H1 (cell line): Measurements from ENCODE around the gene NOP16. TPM values are rescaled to one million over a fixed set of nuclear protein-coding genes. Genes with fewer than 3 reads are reported as not detected.
A peak's percentile ranks its signal among the peaks of the same experiment; 100 is the strongest.

Experiments
- CTCF ChIA-PET: fragments of 300-600 bp; sonication (Branson Sonifier 250); formaldehyde crosslinking; loops from one replicate; lab custom pipeline; 2021; ENCODE audit not compliant: partially characterized antibody; lab: Charles Lee
- POLR2A ChIA-PET: fragments of 300-600 bp; sonication (Branson Sonifier 250); formaldehyde crosslinking; loops from one replicate; lab custom pipeline; 2021; ENCODE audit warnings: inconsistent platforms; ENCODE audit not compliant: partially characterized antibody; lab: Charles Lee
- DNase-seq, 2 experiments: peaks; one replicate each; pipeline versions ENCODE4 v3.0.0 to v3.0.0-alpha.2; 2010 to 2022; ENCODE audit warnings: low spot score in 2 of 2, low read depth in 1 of 2, mixed read lengths in 1 of 2
- FAIRE-seq: peaks from 2 replicates; lab custom pipeline; 2011; peaks lifted over from hg19 to GRCh38; lab: Jason Lieb, UNC
- H2AFZ ChIP-seq: 2 replicates; pipeline ENCODE4 v1.8.1; 2012; ENCODE audit warnings: low read length, inconsistent platforms
- H2AK5ac ChIP-seq: 2 replicates; pipeline ENCODE4 v1.6.1; 2013; ENCODE audit warnings: low read depth, low read length
- H2BK120ac ChIP-seq: replicated peaks from 2 replicates; pipeline ENCODE3; 2013; ENCODE audit warnings: low read depth, low read length, inconsistent platforms
- H2BK12ac ChIP-seq: 2 replicates; pipeline ENCODE4 v1.6.1; 2013; ENCODE audit warnings: low read depth, low read length
- H2BK15ac ChIP-seq: 2 replicates; pipeline ENCODE4 v1.6.1; 2013; ENCODE audit warnings: low read length
- H2BK20ac ChIP-seq: 2 replicates; pipeline ENCODE4 v1.6.1; 2013; ENCODE audit warnings: low read length
- H2BK5ac ChIP-seq: 2 replicates; pipeline ENCODE4 v1.6.1; 2013; ENCODE audit warnings: low read depth, low read length
- H3K14ac ChIP-seq: 2 replicates; pipeline ENCODE4 v1.6.1; 2013; ENCODE audit warnings: inconsistent platforms; ENCODE audit not compliant: insufficient read length
- H3K18ac ChIP-seq: 2 replicates; pipeline ENCODE4 v1.6.1; 2013; ENCODE audit warnings: low read length; ENCODE audit errors: extremely low read depth
- H3K23ac ChIP-seq: 2 replicates; pipeline ENCODE4 v1.6.1; 2013; ENCODE audit warnings: inconsistent platforms; ENCODE audit not compliant: insufficient read length
- H3K23me2 ChIP-seq: 2 replicates; pipeline ENCODE4 v1.6.1; 2013; ENCODE audit warnings: low read depth, low read length
- H3K27ac ChIP-seq: 2 replicates; pipeline ENCODE4 v1.6.1; 2011; ENCODE audit warnings: low read depth, low read length, inconsistent platforms
- H3K27me3 ChIP-seq, 4 experiments: replicated peaks in 1 of 4; 1 replicate in 1 of 4; 2 replicates in 3 of 4; pipeline versions ENCODE4 v1.6.1 to v1.8.1; 2011 to 2013; ENCODE audit warnings: low read length in 3 of 4, mild to moderate bottlenecking in 3 of 4, inconsistent platforms in 2 of 4, mixed read lengths in 2 of 4, moderate library complexity in 1 of 4; ENCODE audit not compliant: control insufficient read depth in 3 of 4, insufficient read depth in 3 of 4; ENCODE audit errors: extremely low read depth in 1 of 4
- H3K36me3 ChIP-seq, 4 experiments: 2 replicates each; pipeline versions ENCODE4 v1.6.1 to v1.8.1; 2011 to 2013; ENCODE audit warnings: mild to moderate bottlenecking in 4 of 4, low read length in 3 of 4, moderate library complexity in 2 of 4, control low read depth in 1 of 4, inconsistent platforms in 1 of 4; ENCODE audit not compliant: insufficient read depth in 4 of 4, control insufficient read depth in 2 of 4
- H3K4ac ChIP-seq: replicated peaks from 2 replicates; pipeline ENCODE3; 2013; ENCODE audit warnings: low read length, low read depth, mixed read lengths, inconsistent platforms; ENCODE audit not compliant: insufficient read length
- H3K4me1 ChIP-seq, 4 experiments: replicated peaks in 1 of 4; 1 replicate in 1 of 4; 2 replicates in 3 of 4; pipeline versions ENCODE4 v1.6.1 to v1.8.1; 2011 to 2013; ENCODE audit warnings: low read length in 3 of 4, inconsistent platforms in 2 of 4, mixed read lengths in 1 of 4; ENCODE audit not compliant: insufficient read depth in 4 of 4, control insufficient read depth in 3 of 4
- H3K4me2 ChIP-seq, 2 experiments: 2 replicates each; pipeline versions ENCODE4 v1.6.1 to v1.8.1; 2011 to 2013; ENCODE audit warnings: low read depth in 2 of 2, low read length in 2 of 2, control low read depth in 1 of 2, inconsistent platforms in 1 of 2, mild to moderate bottlenecking in 1 of 2; ENCODE audit not compliant: insufficient read depth in 1 of 2
- H3K4me3 ChIP-seq, 4 experiments: fragments of 200-600, 300-600 bp in 1 of 4; sonication (generic), shearing (Covaris generic), sonication (Bioruptor Twin) in 1 of 4; 2 replicates each; pipeline versions ENCODE4 v1.5.1 to v1.8.1; 2011 to 2016; ENCODE audit warnings: low read length in 4 of 4, low read depth in 3 of 4, control low read depth in 2 of 4, inconsistent platforms in 2 of 4, mild to moderate bottlenecking in 2 of 4, mixed read lengths in 1 of 4, moderate library complexity in 1 of 4; ENCODE audit not compliant: insufficient read depth in 2 of 4; ENCODE audit errors: extremely low read depth in 1 of 4
- H3K56ac ChIP-seq: replicated peaks from 2 replicates; pipeline ENCODE3; 2013; ENCODE audit warnings: low read depth, mild to moderate bottlenecking, mixed read lengths, low read length, inconsistent platforms; ENCODE audit not compliant: insufficient read length
- H3K79me1 ChIP-seq: 2 replicates; pipeline ENCODE4 v1.6.1; 2013; ENCODE audit warnings: low read depth, low read length, control low read depth
- H3K79me2 ChIP-seq, 2 experiments: 2 replicates each; pipeline versions ENCODE4 v1.6.1 to v1.8.1; 2012 to 2013; ENCODE audit warnings: low read length in 2 of 2, mild to moderate bottlenecking in 2 of 2, inconsistent platforms in 1 of 2; ENCODE audit not compliant: insufficient read depth in 2 of 2, control insufficient read depth in 1 of 2
- H3K9ac ChIP-seq, 4 experiments: replicated peaks in 1 of 4; 1 replicate in 1 of 4; 2 replicates in 3 of 4; pipeline versions ENCODE4 v1.6.1 to v1.8.1; 2011 to 2013; ENCODE audit warnings: low read depth in 3 of 4, low read length in 3 of 4, control low read depth in 2 of 4, mild to moderate bottlenecking in 2 of 4, moderate library complexity in 2 of 4, inconsistent platforms in 1 of 4; ENCODE audit errors: extremely low read depth in 1 of 4
- H3K9me3 ChIP-seq, 2 experiments: 2 replicates each; pipeline versions ENCODE4 v1.6.1 to v1.8.1; 2012 to 2013; ENCODE audit warnings: mild to moderate bottlenecking in 2 of 2, moderate library complexity in 2 of 2, control low read depth in 1 of 2, inconsistent platforms in 1 of 2, low read depth in 1 of 2, low read length in 1 of 2, mixed read lengths in 1 of 2; ENCODE audit not compliant: insufficient read depth in 2 of 2
- H4K20me1 ChIP-seq, 2 experiments: replicated peaks in 1 of 2; 2 replicates each; pipeline versions ENCODE3 to v1.8.1; 2011 to 2013; ENCODE audit warnings: inconsistent platforms in 2 of 2, low read length in 2 of 2, mild to moderate bottlenecking in 1 of 2; ENCODE audit not compliant: insufficient read depth in 2 of 2, control insufficient read depth in 1 of 2
- H4K5ac ChIP-seq: 2 replicates; pipeline ENCODE4 v1.6.1; 2013; ENCODE audit warnings: low read length, low read depth, mixed read lengths, inconsistent platforms; ENCODE audit not compliant: insufficient read length
- H4K8ac ChIP-seq: 2 replicates; pipeline ENCODE4 v1.8.0; 2013; ENCODE audit warnings: mild to moderate bottlenecking, moderate library complexity, low read length, inconsistent platforms; ENCODE audit not compliant: insufficient read depth; ENCODE audit errors: extremely low read depth
- H4K91ac ChIP-seq: replicated peaks from 2 replicates; pipeline ENCODE3; 2013; ENCODE audit warnings: low read length, mixed read lengths, inconsistent platforms; ENCODE audit not compliant: insufficient read length
- BACH1 ChIP-seq: IDR thresholded peaks from 2 replicates; pipeline ENCODE4 v1.6.1; 2012; ENCODE audit warnings: low read length, improper control_type of control experiment
- BCL11A ChIP-seq, 2 experiments: IDR thresholded peaks; one replicate each; pipeline ENCODE4 v1.6.1; 2011; ENCODE audit warnings: low read depth in 2 of 2, low read length in 2 of 2, mild to moderate bottlenecking in 2 of 2
- CEBPB ChIP-seq: IDR thresholded peaks from 2 replicates; pipeline ENCODE4 v1.6.1; 2012; ENCODE audit warnings: low read depth, low read length
- KDM1A ChIP-seq: fragments of 200-600, 300-600 bp; sonication (generic); IDR thresholded peaks from 2 replicates; pipeline ENCODE4 v1.7.1; 2016; ENCODE audit warnings: mild to moderate bottlenecking, low read length, borderline replicate concordance
- NRF1 ChIP-seq: IDR thresholded peaks from 2 replicates; pipeline ENCODE4 v1.6.1; 2011; ENCODE audit warnings: mild to moderate bottlenecking, low read depth, low read length, improper control_type of control experiment
- PHF8 ChIP-seq: fragments of 200-600 bp; sonication (generic); conservative IDR thresholded peaks from 2 replicates; pipeline ENCODE4 v1.7.1; 2012; ENCODE audit warnings: low read depth, mild to moderate bottlenecking, inconsistent platforms, low read length, moderate library complexity
- POLR2A ChIP-seq, 2 experiments: IDR thresholded peaks; 1 replicate in 1 of 2; 2 replicates in 1 of 2; pipeline ENCODE4 v1.6.1; 2011; ENCODE audit warnings: low read depth in 2 of 2, low read length in 2 of 2, mild to moderate bottlenecking in 2 of 2; ENCODE audit errors: control extremely low read depth in 1 of 2
- POU5F1 ChIP-seq: IDR thresholded peaks from 2 replicates; pipeline ENCODE4 v1.6.1; 2011; ENCODE audit warnings: low read depth, mild to moderate bottlenecking, low read length, moderate library complexity
- RXRA ChIP-seq: IDR thresholded peaks from 2 replicates; pipeline ENCODE4 v1.6.1; 2011; ENCODE audit warnings: low read depth, mild to moderate bottlenecking, low read length, moderate library complexity; ENCODE audit not compliant: insufficient read depth
- SUZ12 ChIP-seq: fragments of 200-600 bp; sonication (generic); IDR thresholded peaks from 2 replicates; pipeline ENCODE4 v1.6.1; 2012; ENCODE audit warnings: mild to moderate bottlenecking, inconsistent platforms, low read length, moderate library complexity, mixed read lengths
- TCF12 ChIP-seq: IDR thresholded peaks from 2 replicates; pipeline ENCODE4 v1.6.1; 2011; ENCODE audit warnings: low read depth, mild to moderate bottlenecking, low read length
- TEAD4 ChIP-seq: IDR thresholded peaks from 2 replicates; pipeline ENCODE4 v1.6.1; 2012; ENCODE audit warnings: low read depth, low read length, inconsistent platforms, mixed read lengths
- WGBS, 2 experiments: shearing (Covaris generic) in 1 of 2; methylation state at CpG; one replicate each; pipeline versions ENCODE4 v1.1.6 to v1.1.7; 2013 to 2015; ENCODE audit warnings: low lambda C conversion rate in 2 of 2, mixed read lengths in 2 of 2, inconsistent platforms in 1 of 2, low coverage in 1 of 2, missing lambda C conversion rate in 1 of 2; ENCODE audit not compliant: insufficient replicate concordance in 2 of 2, insufficient coverage in 1 of 2, insufficient read length in 1 of 2; ENCODE audit errors: extremely low coverage in 1 of 2, missing lambda C conversion rate in 1 of 2; 5-methylcytosine and 5-hydroxymethylcytosine counted together
- polyA plus RNA-seq, 7 experiments: library from polyadenylated mRNA; depleted of rRNA in 3 of 7; stranded (reverse) in 5 of 7; unstranded in 2 of 7; fragments of >200 nt in 5 of 7; fragments of 200-250 nt in 2 of 7; gene quantifications; 1 replicate in 5 of 7; 2 replicates in 1 of 7; 4 replicates in 1 of 7; pipeline versions ENCODE4 v1.2.1 to v1.2.3, GENCODE V29; 2011 to 2013; ENCODE audit warnings: missing spikeins in 2 of 7, mixed read lengths in 2 of 7
- total RNA-seq: library from RNA; stranded (reverse); fragmentation: NEBNext Ultra II Directional; extraction: Animal tissue kit (Norgen Biotek cat#: 25700); gene quantifications from 2 replicates; pipeline ENCODE4 v1.2.1, GENCODE V29; 2021

Gene NOP16
- total and polyA plus RNA-seq, 2 of the 8 experiments (the other 6 are each of a cell fraction or from before 2014, with no cell fraction given): 46.9 to 65.2 TPM

- peak within 1 kb of the TSS; percentile 99 for H4K5ac ChIP-seq
- H3K79me2 ChIP-seq: peaks cover 5 to 31% of the 10 kb centered on the region in 2 experiments; a peak in 3 of 4 replicates
- H2AK5ac ChIP-seq: no peak within 1 kb of the TSS
- H3K23me2 ChIP-seq: peaks cover 19% of the 10 kb centered on the region
- H3K4me1 ChIP-seq: peaks cover 0 to 5% (median 3%) of the 10 kb centered on the region in 4 experiments; a peak in 4 of 7 replicates
- H4K91ac ChIP-seq: no peak within 1 kb of the TSS
- H2AFZ ChIP-seq: peak within 1 kb of the TSS; percentile 75; the same call in 1 of the 2 replicates
- ChIA-PET POLR2A (interaction anchor here (0.7 to 3.6 kb wide), 19 partner anchors 9 to 217 kb away, joined by 3 to 30 read pairs (median 3); partner anchors contain the start of genes HIGD2A, NOP16 and RNF44), CTCF (interaction anchor here (1.1 to 2.0 kb wide), 2 partner anchors 14 to 45 kb away, joined by 3 to 9 read pairs; no protein-coding TSS in a partner anchor)
- H2BK120ac ChIP-seq: no peak within 1 kb of the TSS
- no peak within 1 kb of the TSS for H2BK12ac ChIP-seq
- H3K27me3 ChIP-seq: peaks cover 7 to 37% (median 30%) of the 10 kb centered on the region in 4 experiments
- peak within 1 kb of the TSS; percentile 92 for H3K56ac ChIP-seq
- peak within 1 kb of the TSS; percentile 98 for H3K18ac ChIP-seq
- H2BK15ac ChIP-seq: no peak within 1 kb of the TSS; the same call in 1 of the 2 replicates
- peak within 1 kb of the TSS; percentile 68 to 79 for H3K4me2 ChIP-seq
- DNase-seq (peak in 1 of 2 experiments; percentile 90), FAIRE-seq (no peak)
- H3K14ac ChIP-seq: no peak within 1 kb of the TSS
- peak within 1 kb of the TSS; percentile 96 for H4K8ac ChIP-seq
- H3K27ac ChIP-seq: peak within 1 kb of the TSS; percentile 88
- H2BK5ac ChIP-seq: peak within 1 kb of the TSS; percentile 81
- H3K4me3 ChIP-seq: peak within 1 kb of the TSS; percentile 79 to 95 (median 92)
- H3K79me1 ChIP-seq: peaks cover 5% of the 10 kb centered on the region; the same call in 1 of the 2 replicates
- H3K23ac ChIP-seq: no peak within 1 kb of the TSS
- peak within 1 kb of the TSS; percentile 51 to 95 (median 82) for H3K9ac ChIP-seq
- H3K36me3 ChIP-seq: peaks cover 0 to 22% (median under 1%) of the 10 kb centered on the region in 4 experiments; a peak in 3 of 8 replicates
- peak within 1 kb of the TSS; percentile 78 for H3K4ac ChIP-seq
- no peak within 1 kb of the TSS for H2BK20ac ChIP-seq
- H4K20me1 ChIP-seq: peaks cover 0 to 6% of the 10 kb centered on the region in 2 experiments
- H3K9me3 ChIP-seq: no peaks in the 10 kb centered on the region
- WGBS, 2 experiments: 2% methylated on average over 54 of the region's 56 CpGs; no CpG with 5 or more reads in 1 of the 2 experiments
- no peak for TF ChIP-seq POU5F1
- TF ChIP-seq RXRA: no peak
- no peak for TF ChIP-seq NRF1
- no peak for TF ChIP-seq BCL11A (IDR thresholded peaks at IDR 0.05; ENCODE audit: low read depth in 2 of 2, low read length in 2 of 2)
- TF ChIP-seq TEAD4: no peak
- peak; percentile 52; the same call in 1 of the 2 replicates for TF ChIP-seq SUZ12
- TF ChIP-seq POLR2A (IDR thresholded peaks at IDR 0.05; ENCODE audit: control extremely low read depth in 1 of 2, low read depth in 2 of 2, low read length in 2 of 2): peak; percentile 93 to 98
- TF ChIP-seq TCF12: 0 out of 2 replicates have a peak, but pooled peaks have one; percentile 2
- TF ChIP-seq CEBPB: no peak
- peak; percentile 99 for TF ChIP-seq PHF8
- 0 out of 2 replicates have a peak, but pooled peaks have one; percentile 19 for TF ChIP-seq KDM1A
- TF ChIP-seq BACH1: peak; percentile 78
These were observed 26.8 kb downstream of the NOP16 start, which contains the start of gene KIAA1191 for GRCh38 chr5:176361437-176362232. Gene KIAA1191 (minus strand): TSS chr5:176361764. CDS start chr5:176359508, 2,256 bp downstream.
